Measurements from ENCODE around the gene LIMS2.

LIMS2 gene

DNA sequence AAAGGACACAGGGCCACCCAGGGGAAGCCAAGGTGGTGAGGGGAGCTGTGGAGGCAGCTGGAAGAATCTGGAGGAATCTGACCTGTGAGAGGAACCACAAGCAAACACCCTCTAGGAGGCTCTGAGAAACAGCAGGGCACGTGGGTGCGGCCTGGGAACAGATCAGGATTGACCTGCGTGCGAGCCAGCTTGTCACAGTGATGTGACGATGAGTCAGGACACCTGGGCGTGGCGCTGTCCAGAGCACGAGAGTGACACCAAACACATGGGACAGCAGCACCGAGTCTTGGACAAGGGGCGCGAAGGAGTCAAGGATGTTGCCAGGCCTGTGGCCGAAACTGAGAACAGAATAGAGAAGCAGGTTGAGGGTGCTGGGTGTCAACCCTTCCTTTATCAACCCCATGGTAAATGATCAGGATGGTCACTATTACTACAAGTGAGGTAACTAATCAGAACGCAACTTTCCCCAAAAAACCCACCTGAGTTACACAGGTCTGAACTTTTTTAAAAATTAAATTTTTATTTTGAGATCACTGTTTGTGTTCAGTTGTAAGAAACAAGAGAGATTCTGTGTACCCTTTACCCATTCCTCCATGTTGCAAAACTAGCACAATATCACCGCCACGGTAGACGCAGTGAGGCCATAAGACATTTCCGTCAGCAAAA lies 25.3 kb upstream of the LIMS2 start:
- peak; percentile 57 for DNase-seq

DNA sequence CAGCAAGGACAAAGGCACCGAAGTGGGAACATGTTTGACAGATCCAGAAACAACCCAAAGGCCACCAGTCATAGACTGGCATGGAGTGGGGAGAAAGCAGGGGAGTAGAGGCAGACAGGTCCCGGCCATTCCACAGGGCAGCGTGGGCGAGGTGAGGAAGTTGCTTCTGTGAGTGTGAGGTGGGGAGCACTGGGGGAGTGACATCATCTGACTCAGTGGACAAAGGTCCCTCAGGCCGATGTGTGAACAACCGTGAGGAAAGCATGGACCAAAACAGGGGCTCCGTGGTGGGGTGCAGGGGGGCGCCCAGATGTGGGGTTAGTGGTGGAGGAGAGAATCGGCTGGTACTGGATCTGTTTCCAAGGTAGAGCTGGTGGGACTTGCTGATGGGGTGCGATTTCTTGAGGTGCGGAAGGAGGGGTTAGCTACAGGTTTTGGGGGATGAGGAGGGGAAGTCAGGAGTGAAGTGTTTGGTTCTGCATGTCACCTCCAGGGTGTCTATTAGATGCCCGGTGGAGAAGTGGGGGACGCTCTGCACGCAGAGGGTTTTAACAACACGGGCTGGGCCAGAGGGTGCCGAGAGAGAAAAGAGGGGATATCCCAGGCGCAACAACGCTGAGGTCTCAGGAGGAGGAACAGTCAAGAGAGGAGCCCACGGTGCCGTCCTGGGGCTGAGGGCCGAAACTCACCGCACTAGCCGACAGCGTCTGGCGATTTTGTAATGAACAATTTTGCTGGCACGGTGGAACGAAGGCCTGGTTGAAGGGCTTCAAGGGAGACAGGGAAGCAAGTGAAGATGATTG lies 23.4 kb upstream of the LIMS2 start:
- no peak for DNase-seq

DNA sequence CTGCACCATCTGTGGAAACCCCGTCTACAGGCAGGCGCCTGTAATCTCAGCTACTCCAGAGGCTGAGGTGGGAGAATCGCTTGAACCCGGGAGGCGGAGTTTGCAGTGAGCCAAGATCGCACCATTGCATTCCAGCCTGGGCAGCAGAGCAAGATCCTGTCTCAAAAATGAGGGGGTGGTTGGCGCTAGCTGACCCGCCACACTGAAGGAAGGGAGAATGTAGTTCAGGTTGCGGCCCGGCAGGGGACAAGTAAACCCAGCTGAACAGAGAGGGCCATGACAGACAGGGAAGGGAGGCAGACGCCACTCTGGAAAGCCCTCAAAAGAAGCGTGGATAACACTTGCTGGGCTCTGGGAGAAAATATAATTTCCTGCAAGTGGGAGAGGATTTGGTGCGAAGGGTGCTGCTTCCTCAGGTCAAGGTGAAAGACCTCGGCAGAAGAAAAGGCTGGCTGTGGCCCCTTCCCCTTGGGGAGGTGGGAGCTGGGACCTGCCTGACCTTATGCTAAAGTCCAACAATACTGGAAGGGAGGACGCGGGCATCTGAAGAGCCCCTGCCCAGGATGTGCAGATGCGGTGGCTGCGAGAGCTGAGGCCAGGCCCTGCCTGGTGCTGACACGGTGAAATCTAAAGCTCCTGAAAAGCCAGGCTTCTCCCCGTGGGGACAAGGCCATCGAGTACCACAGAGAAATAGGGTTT lies 22.3 kb upstream of the LIMS2 start:
- DNase-seq = no peak

DNA sequence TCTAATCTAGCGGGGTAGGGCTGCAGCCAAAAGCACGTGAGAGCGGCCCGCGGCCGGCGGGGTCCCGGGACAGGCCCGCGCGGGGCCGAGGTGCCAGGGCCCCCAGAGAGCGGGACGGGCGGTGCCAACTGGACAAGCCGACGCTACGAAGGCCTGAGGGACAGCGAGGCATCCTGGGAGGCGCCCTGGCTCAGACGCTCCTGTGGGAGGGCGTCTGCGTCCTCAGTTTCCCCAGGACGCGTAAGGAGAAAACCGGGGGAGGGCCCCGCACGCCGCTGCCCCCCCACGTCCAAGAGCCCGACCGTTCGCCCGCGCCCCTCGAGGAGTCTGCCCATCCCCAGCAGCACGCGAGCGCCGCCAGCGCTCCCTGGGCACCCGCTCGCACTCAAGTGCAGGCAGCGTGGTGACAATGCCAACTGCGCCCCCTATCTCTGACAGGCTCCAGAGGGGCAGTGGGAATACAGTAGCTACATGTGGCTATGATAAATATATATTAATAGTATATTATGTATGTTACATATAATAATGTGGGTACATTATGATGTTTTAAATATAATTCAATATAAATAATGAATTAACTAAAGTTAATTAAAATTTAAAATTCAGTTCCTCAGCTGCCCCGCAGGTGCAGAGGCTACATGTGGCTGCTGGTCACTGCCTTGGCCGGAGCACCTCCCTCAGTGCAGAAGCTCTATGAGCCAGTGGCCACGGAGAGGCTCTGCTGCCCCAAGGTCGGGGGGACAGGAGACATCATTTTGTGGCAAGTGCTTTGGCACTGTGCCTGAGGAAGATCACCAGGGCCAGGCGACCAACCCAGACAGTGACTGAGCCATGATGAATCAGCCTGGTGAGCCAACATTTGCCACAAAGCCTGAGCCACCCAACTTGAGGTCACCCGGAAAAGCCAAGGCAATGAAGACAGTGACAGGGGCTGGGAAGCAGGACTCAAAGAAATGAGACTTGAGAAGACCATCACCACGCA lies 20.5 kb upstream of the LIMS2 start:
- DNase-seq = peak; percentile 13

DNA sequence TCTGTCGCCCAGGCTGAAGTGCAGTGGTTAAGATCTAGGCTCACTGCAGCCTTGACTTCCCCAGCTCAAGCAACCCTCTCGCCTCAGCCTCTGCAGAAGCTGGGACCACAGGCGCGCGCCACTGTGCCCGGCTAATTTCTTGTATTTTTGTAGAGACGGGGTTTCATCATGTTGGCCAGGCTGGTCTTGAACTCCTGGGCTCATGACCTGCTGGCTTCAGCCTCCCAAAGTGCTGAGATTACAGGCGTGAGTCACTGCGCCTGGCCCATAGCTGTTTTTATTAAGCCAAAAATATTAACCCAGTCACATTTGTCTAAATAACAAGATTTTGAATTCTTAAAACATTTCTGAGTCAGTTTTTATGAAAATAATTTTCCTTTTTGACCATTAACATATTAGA lies 19.7 kb upstream of the LIMS2 start:
- no peak for DNase-seq

DNA sequence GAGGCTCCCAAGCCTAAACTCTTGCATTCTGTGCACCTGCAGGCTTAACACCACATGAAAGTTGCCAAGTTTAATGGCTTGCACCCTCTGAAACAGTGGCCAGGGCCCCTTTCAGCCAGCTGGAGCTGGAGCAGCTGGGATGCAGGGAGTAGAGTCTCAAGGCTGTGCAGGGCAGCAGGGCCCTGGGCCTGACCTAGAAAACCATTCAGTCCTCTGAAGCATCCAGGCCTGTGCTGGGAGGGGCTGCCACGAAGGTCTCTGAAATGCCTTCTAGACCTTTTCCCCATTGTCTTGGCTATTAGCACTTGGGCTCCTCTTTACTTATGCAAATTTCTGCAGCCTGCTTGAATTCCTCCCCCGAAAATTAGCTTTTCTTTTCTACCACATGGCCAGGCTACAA lies 15.4 kb upstream of the LIMS2 start:
- DNase-seq = no peak

DNA sequence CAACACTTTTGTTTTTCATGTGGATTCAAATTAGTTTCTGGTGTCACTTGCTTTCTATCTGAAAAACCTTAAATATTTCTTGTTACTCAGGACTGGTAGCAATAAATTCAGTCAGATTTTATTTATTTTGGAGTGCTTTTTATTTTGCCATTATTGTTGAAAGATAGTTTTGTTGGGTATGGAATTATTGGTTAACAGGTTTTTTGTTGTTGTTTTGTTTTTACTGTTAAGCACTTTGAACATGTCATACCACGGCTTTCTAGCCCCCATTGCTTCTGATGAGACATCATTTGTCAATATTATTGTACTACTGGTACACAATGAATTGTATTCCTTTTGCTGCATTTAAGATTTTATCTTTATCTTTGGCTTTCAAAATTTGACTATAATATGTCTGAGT lies 13.1 kb upstream of the LIMS2 start:
- DNase-seq = no peak

DNA sequence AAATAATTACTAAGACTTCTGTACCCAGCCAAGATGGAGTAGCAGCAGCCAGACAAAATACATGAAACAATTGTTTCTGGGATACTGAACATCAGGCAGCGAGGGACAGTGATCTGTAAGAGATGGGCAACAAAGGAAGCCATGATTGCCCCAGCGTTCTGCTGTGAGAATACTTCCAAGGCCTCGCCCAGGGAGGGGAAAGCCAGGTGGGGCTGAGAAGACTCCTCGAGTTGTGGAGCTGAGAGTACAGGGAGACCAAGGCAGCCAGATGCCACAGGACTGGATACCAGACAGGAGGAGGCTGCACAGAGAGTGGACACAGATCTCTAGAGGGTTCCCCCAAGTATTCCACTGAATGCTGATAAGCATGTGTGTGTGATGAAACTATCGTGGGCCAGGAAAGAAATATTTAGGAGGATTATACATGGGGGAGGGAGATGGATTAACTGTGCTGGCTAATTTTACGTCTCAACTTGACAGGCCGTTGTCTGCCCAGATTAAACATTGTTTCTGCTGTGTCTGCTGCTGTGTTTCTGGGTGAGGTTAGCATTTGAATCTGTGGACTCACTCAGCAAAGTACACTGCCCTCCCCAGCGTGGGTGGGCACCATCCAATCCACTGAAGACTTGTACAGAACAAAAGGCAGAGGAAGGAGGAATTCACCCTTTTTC lies 10.2 kb upstream of the LIMS2 start:
- no peak for DNase-seq

DNA sequence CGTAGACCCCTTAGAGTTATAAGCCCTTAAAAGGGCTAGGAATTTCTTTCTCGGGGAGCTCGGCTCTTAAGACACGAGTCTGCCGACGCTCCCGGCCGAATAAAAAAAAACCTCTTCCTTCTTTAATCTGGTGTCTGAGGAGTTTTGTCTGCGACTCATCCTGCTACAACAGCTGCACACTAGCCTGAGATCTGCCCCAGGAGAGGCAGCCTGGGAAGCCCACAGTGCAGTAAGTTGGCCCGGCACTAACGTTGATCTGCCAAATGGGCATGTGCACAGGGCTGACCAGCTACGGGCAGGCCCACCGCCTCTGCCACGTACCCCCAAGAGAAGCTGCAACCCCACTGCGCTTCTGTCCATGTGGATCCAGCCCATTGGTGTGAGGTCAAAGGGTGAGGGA lies 8.4 kb upstream of the LIMS2 start:
- no peak for DNase-seq

DNA sequence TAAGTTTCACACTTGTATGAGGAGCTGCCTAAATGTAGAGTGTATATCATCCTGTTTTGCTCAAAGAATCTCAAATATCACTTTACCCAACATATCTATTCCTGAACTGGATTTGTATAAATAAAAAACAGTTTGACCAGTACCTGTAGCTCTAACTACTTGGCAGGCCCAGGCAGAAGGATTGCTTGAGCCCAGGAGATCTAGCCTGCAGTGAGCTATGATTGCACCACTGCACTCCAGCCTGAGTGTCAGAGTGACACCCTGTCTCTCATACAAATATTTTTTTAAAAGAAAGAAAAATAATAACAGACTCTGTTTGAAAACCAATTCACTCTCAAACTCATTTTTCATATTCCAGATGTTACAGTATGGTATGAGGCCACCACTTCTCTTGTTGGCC lies 7.7 kb upstream of the LIMS2 start:
- DNase-seq = no peak

DNA sequence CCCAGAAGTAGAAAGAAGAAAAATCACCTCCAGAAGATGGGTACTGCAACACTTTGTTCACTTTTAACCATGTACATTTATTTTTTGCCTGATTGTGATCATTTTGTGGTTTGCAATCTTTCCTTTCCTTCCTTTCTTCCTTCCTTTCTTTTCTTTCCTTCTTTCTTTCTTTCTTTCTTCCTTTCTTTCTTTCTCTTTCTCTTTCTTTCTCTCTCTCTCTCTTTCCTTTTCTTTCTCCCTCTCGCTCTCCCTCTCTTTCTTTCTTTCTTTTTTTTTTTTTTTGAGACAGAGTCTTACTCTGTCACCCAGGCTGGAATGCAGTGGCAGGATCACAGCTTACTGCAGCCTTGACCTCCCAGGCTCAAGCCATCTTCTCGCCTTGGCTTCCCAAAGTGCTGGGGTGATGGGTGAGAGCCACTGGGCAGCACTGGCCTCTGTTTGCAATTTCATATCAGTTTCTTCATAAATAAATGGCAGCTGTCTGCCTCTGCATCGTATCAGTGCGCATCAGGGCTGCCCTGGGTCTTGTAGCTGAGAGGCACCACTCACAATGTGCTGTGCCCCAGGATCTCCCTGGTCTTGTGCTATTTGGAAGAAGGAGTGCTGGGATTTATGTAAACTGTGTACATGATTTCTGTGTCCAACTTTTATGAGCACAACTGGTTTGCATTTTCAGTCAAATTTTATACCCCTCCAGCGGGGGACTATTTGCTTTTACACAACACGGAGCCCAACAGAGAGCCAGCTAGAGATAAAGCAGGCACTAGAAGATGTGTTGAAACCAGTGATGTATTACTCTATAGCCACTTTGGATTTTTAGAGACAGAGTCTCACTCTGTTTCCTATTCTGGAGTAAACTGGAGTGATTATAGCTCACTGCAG lies 6.9 kb upstream of the LIMS2 start:
- DNase-seq = no peak

DNA sequence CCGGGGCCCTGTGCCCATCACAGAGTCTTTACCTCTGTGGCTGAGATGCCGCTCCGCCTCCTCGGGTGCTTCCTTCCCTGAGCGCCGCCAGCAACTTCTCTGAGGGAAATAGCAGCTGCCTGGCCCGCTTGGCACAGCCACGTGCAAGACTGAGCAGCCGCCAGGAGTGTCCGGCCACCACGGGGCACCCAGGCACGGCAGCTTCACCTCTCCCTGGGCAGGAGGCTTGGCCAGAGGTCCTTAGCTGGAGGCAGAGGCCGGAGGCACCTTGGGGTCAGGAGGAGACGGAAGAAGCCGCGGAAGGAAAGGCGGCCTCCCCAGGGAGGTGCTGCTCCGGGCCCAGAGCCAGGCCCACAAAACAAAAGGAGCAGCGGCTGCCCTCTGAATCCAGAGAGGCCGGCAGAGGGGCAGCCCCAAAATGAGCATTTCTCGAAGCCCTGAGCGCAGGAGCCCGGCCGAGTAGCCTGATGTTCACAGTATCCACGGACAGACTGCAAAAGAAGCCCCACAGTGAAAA lies 6.0 kb upstream of the LIMS2 start:
- no peak for DNase-seq

DNA sequence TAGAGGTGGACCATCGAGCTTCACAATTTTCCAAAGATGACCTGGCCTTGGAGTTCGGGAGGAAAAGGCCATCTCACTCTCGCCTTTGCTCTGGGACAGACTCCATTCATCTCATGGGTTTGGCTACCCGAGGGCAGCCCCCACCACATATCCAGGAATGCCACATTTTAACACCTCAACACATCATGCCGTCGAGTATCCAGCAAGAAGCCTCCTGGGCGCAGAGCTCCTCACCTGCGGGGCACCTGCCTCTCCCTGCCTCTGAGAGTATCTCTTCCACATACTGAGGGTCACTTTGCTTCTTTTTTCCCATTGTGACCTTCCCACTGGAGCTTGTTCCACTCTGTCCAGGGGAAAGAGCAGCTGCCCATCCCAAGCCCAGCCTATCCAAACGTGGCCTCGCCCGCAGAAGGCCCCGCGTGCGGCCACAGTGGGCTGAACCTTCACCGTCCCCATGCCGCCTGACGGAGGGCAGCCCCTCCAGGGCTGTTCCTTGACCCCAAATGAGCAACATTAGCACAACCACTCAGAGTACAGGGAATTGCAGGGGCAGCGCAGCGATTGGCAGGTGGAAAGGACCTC lies 5.5 kb upstream of the LIMS2 start:
- DNase-seq = no peak

DNA sequence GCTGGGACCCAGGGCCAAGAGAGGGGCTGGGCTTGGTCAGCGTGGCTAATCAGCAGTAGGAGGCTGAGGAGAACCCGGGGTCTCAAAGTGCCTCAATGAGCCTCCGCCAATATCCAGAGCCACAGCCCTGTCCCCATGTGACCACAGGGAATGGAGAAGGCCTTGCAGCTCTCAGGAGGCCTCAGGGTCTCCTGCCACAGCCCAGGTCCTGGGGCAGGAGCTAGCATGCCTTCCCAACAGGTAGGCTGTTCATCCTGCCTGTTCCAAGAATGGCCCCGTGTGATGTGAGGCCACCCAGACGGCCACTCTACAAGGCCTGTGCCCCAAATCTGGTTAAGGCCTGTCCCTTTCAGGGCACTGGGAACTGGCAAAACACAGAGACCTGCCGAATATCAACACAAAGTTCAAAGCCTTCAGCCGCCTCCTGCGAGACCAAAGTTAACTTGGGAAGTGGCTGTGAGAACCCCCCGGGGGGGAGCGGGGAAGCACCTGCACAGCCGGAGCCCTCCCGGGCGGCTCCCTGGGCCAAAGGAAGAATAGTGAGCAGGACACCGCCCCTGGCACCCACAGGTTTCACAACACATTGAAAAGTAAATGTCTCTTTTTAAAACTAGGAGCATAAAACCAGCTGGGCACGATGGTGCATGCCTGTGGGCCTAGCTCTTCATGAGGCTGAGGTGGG lies 4.5 kb upstream of the LIMS2 start:
- no peak for DNase-seq

DNA sequence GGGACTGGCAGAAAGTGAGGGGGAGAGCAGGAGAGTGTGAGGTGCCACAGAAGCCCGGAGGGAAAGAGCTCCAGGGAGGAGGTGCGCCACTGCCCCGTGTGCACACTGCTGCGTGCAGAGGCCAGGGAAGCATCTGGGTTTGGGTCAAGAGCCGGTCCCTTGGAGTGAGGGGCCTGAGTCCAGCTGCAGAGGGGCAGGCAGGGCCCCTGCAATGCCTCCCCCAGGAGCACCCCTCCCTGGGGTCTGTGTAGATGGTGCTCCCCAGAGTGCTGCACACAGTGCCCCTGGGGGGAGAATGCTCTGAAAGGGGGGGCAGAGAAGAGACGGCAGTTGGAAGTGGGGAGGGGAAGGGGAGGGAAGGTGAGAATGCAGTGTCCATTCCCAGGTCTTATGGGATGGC lies 3.7 kb upstream of the LIMS2 start:
- no peak for DNase-seq

DNA sequence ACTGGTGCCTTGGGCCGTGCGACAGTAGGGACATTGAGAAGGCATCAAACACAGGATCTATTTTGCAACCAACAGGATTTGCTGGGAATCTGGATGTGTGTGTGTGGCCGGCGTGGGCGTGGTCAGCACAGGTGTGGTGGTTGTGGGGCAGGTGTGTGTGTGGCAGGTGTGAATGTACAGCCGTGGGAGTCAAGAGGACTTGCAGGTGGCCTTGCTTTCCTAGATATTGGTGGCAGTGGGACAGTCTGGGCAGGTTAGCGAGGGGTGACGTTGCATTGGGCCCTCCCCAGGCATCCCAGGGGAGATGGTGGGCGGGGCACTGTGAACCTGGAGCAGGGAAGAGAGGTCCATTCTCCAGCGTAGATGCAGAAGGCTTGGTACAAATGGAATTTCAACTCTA lies 3.2 kb upstream of the LIMS2 start:
- DNase-seq = no peak

DNA sequence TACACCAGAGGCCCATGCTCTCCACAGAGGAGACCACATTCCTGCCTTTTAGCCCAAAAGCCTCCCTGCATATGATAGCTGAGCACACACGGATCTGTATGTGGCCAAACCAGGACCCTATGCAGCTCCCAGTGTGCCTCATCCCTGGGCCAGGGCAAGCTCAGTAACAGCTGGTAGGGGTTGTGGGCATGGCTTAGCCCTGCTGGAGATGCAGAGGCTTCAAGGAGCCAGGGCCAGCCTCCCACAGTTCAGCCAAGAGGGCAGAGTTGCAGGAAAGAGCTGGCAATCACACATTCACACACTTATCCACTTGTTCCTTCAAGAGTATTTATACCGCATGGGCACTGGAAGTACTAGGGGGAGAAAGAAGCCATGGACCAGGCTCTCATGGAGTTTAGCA lies 1.6 kb upstream of the LIMS2 start:
- no peak for DNase-seq

DNA sequence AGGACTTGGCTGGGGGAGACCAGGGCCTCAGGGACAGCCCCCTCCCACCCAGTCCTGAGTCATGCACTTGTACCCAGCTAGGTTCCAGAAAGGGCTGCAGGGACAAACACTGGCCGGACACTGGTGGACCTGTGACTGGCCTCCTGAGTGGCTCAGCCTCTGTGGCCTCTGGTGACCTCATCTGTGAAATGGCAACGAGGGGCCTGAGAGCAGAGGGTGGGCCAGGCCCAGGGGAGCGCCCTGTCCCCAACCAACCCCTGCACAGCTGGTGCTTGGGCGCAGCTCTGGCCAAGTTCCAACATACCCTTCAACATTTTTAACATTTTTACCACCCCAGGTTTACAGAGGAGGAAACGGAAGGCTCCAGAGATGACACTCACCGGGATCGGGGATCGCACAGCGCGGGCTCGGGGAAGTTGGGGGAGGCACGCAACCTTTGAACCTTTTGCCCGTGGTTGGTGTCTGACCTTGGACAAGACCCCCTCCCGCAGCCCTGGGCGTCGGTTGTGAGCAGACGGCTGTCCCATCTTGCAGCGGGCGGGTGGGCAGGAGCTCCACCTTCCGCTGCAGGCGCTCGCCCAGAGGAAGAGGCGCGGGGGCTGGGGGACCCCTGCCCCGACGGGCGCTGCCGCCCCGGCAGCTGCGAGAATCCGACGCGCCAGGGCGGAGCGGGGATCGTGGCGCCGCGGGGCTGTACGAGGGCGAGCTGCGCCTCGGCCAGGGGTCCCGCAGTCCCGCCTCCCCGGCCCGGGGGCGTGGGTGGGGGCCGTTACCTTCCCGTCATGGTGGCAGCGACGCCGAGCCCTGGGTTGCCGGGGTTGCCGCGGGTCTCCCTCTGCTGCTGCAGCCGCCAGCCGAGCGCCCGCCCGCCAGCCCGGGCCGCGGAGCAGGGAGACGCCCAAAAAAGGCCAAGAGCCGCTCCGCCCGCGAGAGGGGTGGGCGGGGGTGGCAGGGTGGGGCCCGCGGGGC lies 805 bp downstream of the LIMS2 start:
- DNase-seq = no peak
